Ovary (tissue), 9 donors: ENCODE measurements around the gene KSR1. TPM values are rescaled to one million over a fixed set of nuclear protein-coding genes. Genes with fewer than 3 reads are reported as not detected.

Experiments used
- DNase-seq, 5 donors: peaks; one replicate each; pipeline ENCODE4 v3.0.0-alpha.2; 2019 to 2020
- H3K27ac ChIP-seq, 2 donors: fragments of 200-600 bp; one replicate each; pipeline versions ENCODE4 v1.5.1 to v1.8.0; 2019 to 2022
- H3K27me3 ChIP-seq: fragments of 200-600 bp; one replicate; pipeline ENCODE4 v1.8.0; 2022
- H3K36me3 ChIP-seq: fragments of 200-600 bp; sonication (generic); one replicate; pipeline ENCODE4 v1.5.1; 2019
- H3K4me1 ChIP-seq: one replicate; pipeline ENCODE4 v1.8.1; 2013; ENCODE audit warnings: mild to moderate bottlenecking, moderate library complexity; ENCODE audit not compliant: insufficient read depth
- H3K4me3 ChIP-seq: fragments of 200-600 bp; sonication (generic); one replicate; pipeline ENCODE4 v1.5.1; 2017
- H3K9me3 ChIP-seq, 2 donors: fragments of 200-600 bp in 1 of 2; sonication (generic) in 1 of 2; one replicate each; pipeline versions ENCODE4 v1.5.1 to v1.8.1; 2013 to 2019; ENCODE audit warnings: mild to moderate bottlenecking in 1 of 2, moderate library complexity in 1 of 2
- CTCF ChIP-seq, 3 donors: fragments of 450-650 bp in 2 of 3; fragments of 200-600 bp in 1 of 3; IDR thresholded peaks; one replicate each; pipeline versions ENCODE4 v1.5.1 to v1.8.0; 2016 to 2022; ENCODE audit warnings: antibody characterized with exemption in 3 of 3, mild to moderate bottlenecking in 1 of 3
- EP300 ChIP-seq: sonication (generic); formaldehyde crosslinking; IDR thresholded peaks from one replicate; pipeline ENCODE4 v1.6.1; 2017; ENCODE audit warnings: antibody characterized with exemption
- POLR2A ChIP-seq: fragments of 450-650 bp; IDR thresholded peaks from one replicate; pipeline ENCODE4 v1.6.1; 2017; ENCODE audit warnings: antibody characterized with exemption, mild to moderate bottlenecking, moderate library complexity
- WGBS, 3 donors: extraction: QIAGEN DNeasy Blood & Tissue Kit in 1 of 3; methylation state at CpG; one replicate each; pipeline versions ENCODE4 v1.1.5 to v1.1.7; 2013 to 2017; 5-methylcytosine and 5-hydroxymethylcytosine counted together
- intact Hi-C, 4 donors: fragments of 100-400 bp; cut with DNase I; formaldehyde crosslinking; loops; one replicate each; pipeline versions ENCODE4 v1.11.0 to v1.15.1; 2022 to 2023
- polyA plus RNA-seq, 2 donors: library from polyadenylated mRNA; stranded (reverse); fragments of 200-250 nt in 1 of 2; fragments of 350-450 nt in 1 of 2; fragmentation: Illumina TruSeq in 1 of 2; extraction: RNeasy Lipid Tissue Mini Kit (QIAGEN cat#74804) in 1 of 2; gene quantifications; one replicate each; pipeline ENCODE4 v1.2.3, GENCODE V29; 2013 to 2014
- total RNA-seq, 7 donors: library from RNA; depleted of rRNA in 2 of 7; stranded (reverse); fragments of >200 nt in 2 of 7; fragmentation: NEBNext Ultra II Directional in 3 of 7; extraction: Animal tissue kit (Norgen Biotek cat#: 25700) in 3 of 7; gene quantifications; one replicate each; pipeline versions ENCODE4 v1.1.0 to v1.2.4, GENCODE V29; 2016 to 2023
- donor health status: DM: no; HTN: no; CAD: no; lungs with moderate emphysema.
- donor health status: DM: no; HTN: no; CAD: no.
- donor health status: Bipolar disorder and iron deficiency.
- donor health status: DM: yes; HTN: yes; CAD: no.
- donor health status: DM: no; HTN: no; CAD: no.
- donor health status: DM: yes; HTN: yes; CAD: no.

KSR1 gene
- total and polyA plus RNA-seq, 9 donors = 27.7 to 84.8 (median 39.5) TPM

GRCh38 chr17:27616414-27616813 lies 160.2 kb downstream of the KSR1 start:
- no peaks in the 10 kb centered on the region for H3K4me1 ChIP-seq
- WGBS, 3 donors = 89 to 92% (median 91%) methylated on average over 4 of the region's 4 CpGs
- TF ChIP-seq POLR2A (no peak), CTCF (IDR thresholded peaks at IDR 0.05) (no peak), EP300 (no peak)
- no peak overlapping the region for H3K27ac ChIP-seq
- intact Hi-C loops = no loop called here
- H3K4me3 ChIP-seq = no peak overlapping the region
- H3K27me3 ChIP-seq = no peaks in the 10 kb centered on the region
- no peaks in the 10 kb centered on the region for H3K9me3 ChIP-seq
- DNase-seq = no peak
- no peaks in the 10 kb centered on the region for H3K36me3 ChIP-seq

- Histone ChIP-seq H3K27me3 (no peaks in the 10 kb centered on the region), H3K4me3 (no peak overlapping the region), H3K27ac (no peak overlapping the region), H3K36me3 (no peaks in the 10 kb centered on the region), H3K9me3 (no peaks in the 10 kb centered on the region), H3K4me1 (no peaks in the 10 kb centered on the region)
- TF ChIP-seq POLR2A = no peak
- WGBS, 3 donors = 91 to 94% (median 92%) methylated on average over 8 of the region's 8 CpGs
- intact Hi-C loops = no loop called here
- DNase-seq = no peak
Observed at GRCh38 chr17:27618417-27618816, 162.2 kb downstream of the KSR1 start.

- H3K27ac ChIP-seq = no peak overlapping the region
- intact Hi-C loops = no loop called here
- DNase-seq = no peak
- TF ChIP-seq CTCF (IDR thresholded peaks at IDR 0.05) (no peak), POLR2A (no peak), EP300 (no peak)
- no peaks in the 10 kb centered on the region for H3K4me1 ChIP-seq
- H3K4me3 ChIP-seq = no peak overlapping the region
- H3K36me3 ChIP-seq = no peaks in the 10 kb centered on the region
- no peaks in the 10 kb centered on the region for H3K9me3 ChIP-seq
- 87 to 91% (median 89%) methylated on average over 9 of the region's 9 CpGs for WGBS, 3 donors
- H3K27me3 ChIP-seq = no peaks in the 10 kb centered on the region
Observed at GRCh38 chr17:27620721-27621120, 164.5 kb downstream of the KSR1 start.

- Histone ChIP-seq H3K27ac (no peak overlapping the region), H3K4me1 (no peaks in the 10 kb centered on the region), H3K4me3 (no peak overlapping the region), H3K9me3 (no peaks in the 10 kb centered on the region), H3K27me3 (no peaks in the 10 kb centered on the region), H3K36me3 (no peaks in the 10 kb centered on the region)
- TF ChIP-seq EP300 = no peak
- TF ChIP-seq POLR2A = no peak
- no peak for TF ChIP-seq CTCF (IDR thresholded peaks at IDR 0.05)
- intact Hi-C loops = no loop called here
- DNase-seq = no peak
- 89 to 95% (median 91%) methylated on average over 4 of the region's 4 CpGs for WGBS, 3 donors
Observed at GRCh38 chr17:27621536-27621935, 165.3 kb downstream of the KSR1 start.

- no peak for TF ChIP-seq POLR2A
- no peak for TF ChIP-seq EP300
- no peak for TF ChIP-seq CTCF (IDR thresholded peaks at IDR 0.05)
- Histone ChIP-seq H3K27ac (no peak overlapping the region), H3K27me3 (no peaks in the 10 kb centered on the region), H3K4me1 (no peaks in the 10 kb centered on the region), H3K9me3 (no peaks in the 10 kb centered on the region), H3K4me3 (no peak overlapping the region), H3K36me3 (no peaks in the 10 kb centered on the region)
- intact Hi-C loops = no loop called here
- 84 to 88% (median 84%) methylated on average over 10 of the region's 10 CpGs for WGBS, 3 donors
- no peak for DNase-seq
Observed at GRCh38 chr17:27621942-27622559, 165.8 kb downstream of the KSR1 start.
